Measurements from ENCODE around the gene PIK3R5.

Gene PIK3R5

DNA sequence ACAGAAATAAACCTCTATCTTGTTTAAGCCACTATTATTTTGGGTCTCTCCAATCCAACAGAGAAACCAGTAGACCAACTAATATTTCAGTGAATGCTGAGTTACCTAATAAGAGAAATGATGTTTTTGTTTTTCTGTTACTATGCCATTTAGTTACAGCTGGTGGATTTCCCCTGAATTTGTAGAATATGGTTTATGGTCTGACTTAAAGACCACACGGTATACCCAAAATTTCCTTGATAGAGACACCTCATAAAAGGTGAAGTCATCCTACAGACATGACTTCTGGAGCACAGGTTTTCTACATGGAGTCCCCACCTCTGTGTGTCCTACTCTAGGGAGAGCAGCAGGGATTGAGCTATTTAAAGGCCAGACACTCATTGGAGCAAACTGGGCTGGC lies 13.3 kb downstream of the PIK3R5 start:
- DNase-seq (ENCODE audit: insufficient read length, low spot score) (no peak), FAIRE-seq (no peak)

DNA sequence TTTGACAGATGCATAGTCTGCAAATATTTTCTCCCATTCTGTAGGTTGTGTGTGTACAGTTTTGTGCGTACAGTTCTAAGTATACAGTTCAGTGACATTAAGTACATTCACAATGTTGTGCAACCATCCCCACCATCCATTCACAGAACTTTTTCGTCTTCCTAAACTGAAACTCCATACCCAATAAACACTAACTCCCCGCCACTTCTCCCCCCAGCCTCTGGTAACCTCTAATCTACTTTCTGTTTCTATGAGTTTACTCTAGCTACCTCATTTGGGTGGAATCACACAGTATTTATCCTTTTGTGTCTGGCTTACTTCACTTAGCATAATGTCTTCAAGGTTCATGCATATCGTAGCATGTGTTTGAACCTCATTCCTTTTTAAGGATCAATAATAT lies 14.3 kb downstream of the PIK3R5 start:
- TF ChIP-seq POLR2A (IDR thresholded peaks at IDR 0.05; ENCODE audit: low read depth, low read length): no peak
- DNase-seq (ENCODE audit: insufficient read length, low spot score) (no peak), FAIRE-seq (no peak)

More for the DNA sequence above, 13.3 kb downstream of the PIK3R5 start:
- no peak for TF ChIP-seq POLR2A (IDR thresholded peaks at IDR 0.05; ENCODE audit: low read depth, low read length)

DNA sequence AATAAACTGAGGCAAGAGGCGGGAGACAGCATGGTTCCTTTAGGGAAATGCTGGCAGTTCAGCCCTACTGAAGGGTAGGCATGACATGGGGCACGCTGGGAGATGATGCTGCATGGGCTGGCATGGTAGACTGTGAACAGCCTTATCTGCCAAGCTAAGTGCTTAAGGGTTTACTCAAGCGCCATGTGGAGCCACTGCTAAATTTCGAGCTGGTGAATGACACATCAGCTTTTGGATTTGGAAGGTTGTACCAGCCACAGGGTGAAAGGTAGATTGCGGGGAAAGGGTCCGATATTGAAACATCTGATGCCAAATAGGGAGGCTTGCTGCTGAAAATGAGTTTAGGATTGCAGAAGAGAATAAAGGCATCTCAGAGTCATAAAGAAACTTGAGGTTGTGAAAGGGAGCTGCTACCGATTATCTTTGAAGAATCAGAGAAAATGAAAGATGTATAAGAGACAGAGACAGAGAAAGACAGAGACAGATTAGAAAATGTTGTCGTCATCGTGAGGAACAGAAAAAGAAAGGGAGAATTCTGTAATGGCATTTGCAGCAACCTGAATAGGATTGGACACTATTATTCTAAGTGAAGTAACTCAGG lies 16.3 kb downstream of the PIK3R5 start:
- FAIRE-seq: no peak
- DNase-seq (ENCODE audit: insufficient read length, low spot score): no peak
- no peak for TF ChIP-seq POLR2A (IDR thresholded peaks at IDR 0.05; ENCODE audit: low read depth, low read length)

DNA sequence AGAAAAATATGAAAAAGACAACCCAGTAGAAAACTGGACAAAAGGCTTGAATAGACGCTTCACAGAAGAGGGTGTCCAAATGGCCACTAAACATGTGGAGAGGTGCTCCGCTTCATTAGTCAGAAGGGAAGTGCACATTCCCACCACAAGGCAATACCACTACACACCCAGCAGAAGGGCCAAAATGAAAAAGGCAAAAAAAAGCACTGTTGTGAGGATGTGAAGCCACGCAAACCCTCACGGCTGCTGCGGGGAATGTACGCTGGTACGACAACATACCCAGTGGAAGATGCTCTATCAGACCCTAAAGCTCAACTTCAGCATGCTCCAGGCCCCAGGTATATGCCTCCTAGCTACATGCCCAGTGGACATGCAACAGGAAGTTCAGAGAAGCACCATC lies 17.0 kb downstream of the PIK3R5 start:
- TF ChIP-seq POLR2A (IDR thresholded peaks at IDR 0.05; ENCODE audit: low read depth, low read length): no peak
- no peak for DNase-seq (ENCODE audit: insufficient read length, low spot score)
- FAIRE-seq: no peak

DNA sequence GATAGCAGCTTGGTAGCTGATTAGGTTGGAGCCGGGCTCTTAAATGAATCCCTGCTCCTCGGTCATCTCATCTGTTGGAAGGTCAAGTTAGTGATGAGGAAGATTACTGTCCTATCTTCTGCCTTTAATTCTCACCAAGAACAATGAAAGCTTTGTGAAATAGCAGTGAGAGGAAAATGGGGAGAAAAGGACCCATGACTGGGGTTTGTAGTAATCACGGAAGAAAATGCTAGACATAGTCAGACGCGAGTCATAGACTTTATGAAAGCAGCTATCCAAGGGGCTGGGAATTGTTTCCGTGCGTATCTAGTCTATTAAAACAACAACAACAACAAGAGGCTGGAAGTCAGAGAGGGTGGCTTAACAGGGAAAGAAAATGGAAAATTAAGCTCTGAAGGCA lies 18.3 kb downstream of the PIK3R5 start:
- FAIRE-seq: no peak
- TF ChIP-seq POLR2A (IDR thresholded peaks at IDR 0.05; ENCODE audit: low read depth, low read length): no peak

DNA sequence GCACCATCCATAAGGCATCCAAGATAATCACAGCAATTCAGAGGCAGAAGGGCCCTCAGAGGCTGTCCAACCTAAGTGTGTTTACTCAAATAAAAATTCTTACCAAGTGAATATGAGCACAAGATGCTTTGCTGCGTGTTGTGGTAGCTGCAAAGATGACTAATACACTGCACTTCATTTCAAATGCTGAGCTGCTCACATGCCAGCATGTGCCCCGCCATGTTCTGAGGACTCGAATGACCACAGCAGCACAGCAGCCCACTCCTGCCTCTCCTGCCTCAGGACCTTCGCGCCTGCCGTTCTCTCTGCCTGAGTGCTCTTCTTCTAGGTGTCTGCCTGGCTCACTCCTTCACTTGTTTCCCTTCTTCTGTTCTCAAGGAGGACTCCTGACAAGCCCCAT lies 19.0 kb downstream of the PIK3R5 start:
- DNase-seq (ENCODE audit: insufficient read length, low spot score): no peak
- FAIRE-seq: no peak
- no peak for TF ChIP-seq POLR2A (IDR thresholded peaks at IDR 0.05; ENCODE audit: low read depth, low read length)

More for the DNA sequence above, 18.3 kb downstream of the PIK3R5 start:
- DNase-seq (ENCODE audit: insufficient read length, low spot score): no peak

DNA sequence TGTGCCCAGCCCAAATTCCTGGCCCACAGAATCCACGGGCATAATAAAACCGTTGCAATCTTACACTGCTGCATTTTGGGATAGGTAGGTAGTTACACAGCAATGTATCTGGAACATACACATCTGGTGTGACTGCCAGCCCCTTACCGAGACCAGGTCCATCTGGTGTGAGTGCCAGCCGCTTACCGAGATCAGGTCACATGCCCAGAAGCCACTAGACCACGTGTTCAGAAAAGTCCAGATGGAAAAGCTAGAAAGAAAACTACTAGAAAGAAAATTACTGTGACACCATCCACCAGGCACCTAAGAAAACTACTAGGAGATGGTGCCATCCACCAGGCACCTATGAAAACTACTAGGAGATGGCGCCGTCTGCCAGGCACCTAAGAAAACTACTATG lies 19.4 kb downstream of the PIK3R5 start:
- DNase-seq (ENCODE audit: insufficient read length, low spot score): no peak
- no peak for FAIRE-seq
- no peak for TF ChIP-seq POLR2A (IDR thresholded peaks at IDR 0.05; ENCODE audit: low read depth, low read length)

DNA sequence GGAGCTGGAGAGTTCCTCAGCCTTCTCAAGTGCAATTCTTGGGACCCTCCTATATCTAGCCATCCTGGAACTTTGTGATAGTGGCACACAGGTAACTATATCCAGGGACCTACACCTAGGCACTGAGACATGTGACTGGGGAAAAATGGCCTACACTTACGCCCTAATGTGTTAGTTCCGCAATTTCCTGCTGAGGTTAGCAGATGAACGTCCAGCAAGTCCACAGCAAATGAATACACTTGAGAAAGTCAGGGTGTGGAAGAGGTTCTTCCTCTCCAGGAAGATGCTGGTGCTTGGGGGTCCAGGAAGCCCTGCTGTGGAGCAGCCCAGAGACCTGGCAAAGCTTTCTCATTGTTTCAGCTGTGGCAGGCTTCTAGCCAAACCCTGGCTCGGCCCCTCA lies 20.8 kb downstream of the PIK3R5 start:
- no peak for FAIRE-seq
- DNase-seq (ENCODE audit: insufficient read length, low spot score): no peak
- TF ChIP-seq POLR2A (IDR thresholded peaks at IDR 0.05; ENCODE audit: low read depth, low read length): no peak

DNA sequence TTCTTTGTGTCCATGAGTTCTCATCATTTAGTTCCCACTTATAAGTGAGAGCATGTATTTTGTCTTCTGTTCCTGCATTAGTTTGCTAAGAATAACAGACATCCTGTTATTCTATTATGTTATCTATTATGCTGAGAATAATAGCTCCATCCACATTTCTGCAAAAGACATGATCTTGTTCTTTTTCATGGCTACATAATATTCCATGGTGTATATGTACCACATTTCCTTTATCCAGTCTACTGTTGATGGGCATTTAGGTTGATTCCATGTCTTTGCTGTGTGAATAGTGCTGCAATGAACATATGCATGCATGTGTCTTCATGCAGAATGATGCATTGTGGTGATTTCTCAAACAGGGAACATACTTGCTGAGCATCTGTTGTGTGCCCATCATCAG lies 21.4 kb downstream of the PIK3R5 start:
- no peak for FAIRE-seq

DNA sequence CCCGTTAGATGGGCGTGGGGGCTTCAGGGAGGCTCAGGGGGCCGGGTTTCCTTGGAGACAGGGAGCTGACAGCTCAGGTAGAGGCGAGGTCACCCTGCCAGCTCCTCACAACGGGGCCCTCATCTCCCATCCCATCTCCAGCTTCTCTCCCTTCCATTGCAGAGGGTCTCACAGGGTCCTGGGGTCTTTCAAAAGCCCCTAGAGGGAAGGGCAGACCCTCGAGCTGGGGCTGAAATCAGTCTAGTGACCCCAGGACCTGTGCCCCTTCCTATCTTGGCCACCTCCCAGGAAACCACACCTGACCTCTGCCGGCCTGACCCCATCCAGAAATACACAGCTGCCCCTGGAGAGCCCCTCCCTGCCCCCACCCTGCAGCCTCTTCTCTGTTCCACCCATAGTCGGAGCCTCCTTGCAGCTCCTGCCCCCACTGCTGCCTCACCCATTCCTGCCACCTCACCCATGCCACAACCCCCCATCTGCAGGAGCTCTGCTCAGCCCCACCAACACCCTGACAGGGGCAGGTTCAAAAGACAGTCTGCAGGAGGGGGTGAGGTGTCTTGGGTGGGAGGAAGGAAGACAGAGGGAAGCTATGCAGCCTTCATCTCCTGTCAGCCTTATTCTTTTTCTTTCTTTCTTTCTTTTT lies 23.4 kb downstream of the PIK3R5 start:
- no peak for DNase-seq (ENCODE audit: insufficient read length, low spot score)
- no peak for FAIRE-seq
- no peak for TF ChIP-seq POLR2A (IDR thresholded peaks at IDR 0.05; ENCODE audit: low read depth, low read length)

More for the DNA sequence above, 21.4 kb downstream of the PIK3R5 start:
- TF ChIP-seq POLR2A (IDR thresholded peaks at IDR 0.05; ENCODE audit: low read depth, low read length): no peak
- no peak for DNase-seq (ENCODE audit: insufficient read length, low spot score)

DNA sequence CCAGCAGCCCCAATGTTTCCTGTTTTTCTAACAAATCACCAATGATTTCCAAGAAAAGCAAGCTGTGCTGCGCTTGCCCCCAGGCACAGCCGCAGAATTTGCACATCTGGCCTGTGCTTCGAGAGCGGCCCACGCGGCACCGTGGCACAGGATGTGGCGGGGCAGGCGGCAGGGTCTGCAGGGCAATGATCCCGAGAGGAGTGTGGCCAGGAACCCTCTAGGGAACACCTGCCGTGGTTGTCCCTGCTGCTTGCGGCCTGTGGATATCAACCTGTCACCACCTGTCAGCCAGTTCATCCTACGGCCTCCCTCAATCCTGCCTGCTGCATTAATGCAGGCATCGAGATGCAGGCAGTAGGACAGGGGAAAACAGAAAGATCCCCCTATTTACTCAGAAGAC lies 24.0 kb downstream of the PIK3R5 start:
- no peak for DNase-seq (ENCODE audit: insufficient read length, low spot score)
- TF ChIP-seq POLR2A (IDR thresholded peaks at IDR 0.05; ENCODE audit: low read depth, low read length): no peak
- FAIRE-seq: no peak

DNA sequence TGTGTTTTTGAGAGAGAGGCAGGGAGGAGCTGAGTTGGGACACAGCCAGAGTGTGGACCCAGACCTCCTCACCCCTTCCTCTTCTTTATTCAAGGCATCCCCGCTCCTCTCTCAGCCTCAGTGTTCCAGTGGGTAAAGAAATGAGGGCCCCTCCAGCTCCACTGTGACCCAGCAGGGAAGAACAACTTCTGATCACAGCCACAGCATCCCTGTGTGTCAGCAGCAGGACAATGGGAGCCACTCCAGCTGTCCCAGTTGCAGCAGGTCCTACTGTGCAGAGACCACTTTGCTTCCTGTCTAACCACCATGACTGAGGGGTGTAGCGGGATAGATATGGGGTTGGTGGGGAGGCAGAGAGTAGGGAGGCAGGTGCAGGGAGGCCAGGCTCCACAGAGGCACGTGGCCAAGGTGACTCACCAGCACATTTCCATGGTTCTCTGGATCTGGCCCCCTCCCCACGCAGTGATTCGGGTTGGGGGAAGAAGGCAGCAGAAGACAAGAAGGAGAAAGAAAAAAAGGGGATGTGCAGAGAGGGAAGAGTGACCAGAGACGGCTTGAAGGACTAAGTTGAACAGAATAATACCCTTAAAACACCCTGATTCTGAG lies 24.5 kb downstream of the PIK3R5 start:
- DNase-seq (ENCODE audit: insufficient read length, low spot score) (no peak), FAIRE-seq (no peak)
- TF ChIP-seq POLR2A (IDR thresholded peaks at IDR 0.05; ENCODE audit: low read depth, low read length): no peak

DNA sequence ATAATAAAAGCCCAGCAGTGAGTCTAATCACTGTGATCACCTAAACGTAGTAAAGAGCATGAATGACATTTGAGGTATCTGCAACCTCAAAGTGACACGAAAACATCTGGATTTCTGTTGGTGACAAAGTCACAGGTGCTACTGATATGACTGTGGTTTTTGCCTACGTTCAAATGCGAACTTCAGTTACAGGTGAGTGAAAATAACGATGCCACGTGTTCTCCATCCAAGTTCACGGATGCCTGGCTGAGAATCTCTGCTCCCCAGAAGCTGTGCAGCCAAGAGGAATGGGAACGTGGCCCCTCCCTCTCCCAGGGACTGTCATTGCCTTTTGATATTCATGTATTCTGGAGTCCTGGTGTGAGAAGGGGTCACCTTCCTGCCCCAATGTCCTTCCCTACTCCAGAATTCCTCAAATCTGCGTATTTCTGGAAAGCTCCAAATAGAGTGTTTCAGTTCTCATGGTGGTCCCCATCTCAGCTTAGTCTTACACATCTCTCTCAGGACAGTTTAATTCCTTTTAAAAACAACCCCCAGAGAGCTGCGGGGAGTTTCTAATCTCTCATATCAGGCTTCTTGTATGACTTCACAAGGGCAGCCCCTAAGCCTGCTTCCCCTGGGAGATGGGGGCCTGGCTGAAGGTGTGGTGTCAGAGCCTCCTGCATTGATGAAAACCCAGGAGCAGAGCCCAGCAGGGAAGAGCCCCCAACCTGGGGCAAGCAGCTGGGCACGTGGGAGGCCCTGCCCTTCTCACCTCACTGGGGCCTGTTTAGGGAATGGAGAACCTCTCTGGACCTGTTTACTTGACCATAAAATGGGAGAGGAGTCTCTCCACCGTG lies 25.8 kb downstream of the PIK3R5 start:
- FAIRE-seq: no peak
- no peak for TF ChIP-seq POLR2A (IDR thresholded peaks at IDR 0.05; ENCODE audit: low read depth, low read length)
- DNase-seq (ENCODE audit: insufficient read length, low spot score): no peak

DNA sequence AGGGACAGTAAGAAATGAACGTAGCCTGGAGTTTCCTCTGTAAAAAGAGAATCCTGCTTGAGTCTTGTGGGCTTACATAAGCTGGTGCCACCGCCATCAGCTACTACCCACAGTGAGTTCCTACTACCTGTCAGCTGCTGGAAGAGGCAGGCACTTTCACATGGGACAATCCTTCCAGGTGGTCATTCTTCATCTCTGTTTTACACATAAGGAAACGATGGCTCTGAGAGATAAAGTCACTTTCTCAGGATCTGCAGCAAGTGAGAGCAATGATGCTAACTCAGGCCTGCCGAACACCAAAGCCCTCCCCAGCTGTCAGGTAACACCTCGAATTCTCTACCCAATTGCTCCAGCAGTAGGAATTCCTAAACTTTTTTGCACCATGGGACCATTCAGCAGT lies 26.6 kb downstream of the PIK3R5 start:
- TF ChIP-seq POLR2A (IDR thresholded peaks at IDR 0.05; ENCODE audit: low read depth, low read length): no peak
- DNase-seq (ENCODE audit: insufficient read length, low spot score) (no peak), FAIRE-seq (no peak)

Measured in H54 (cell line).